HCT116 (cell line): ENCODE data around the gene PFKFB2. TPM values are rescaled to one million over a fixed set of nuclear protein-coding genes. Genes with fewer than 3 reads are reported as not detected.

Experiments used
- ATAC-seq: fragments of 200-7000 bp; cut with Tn5 transposase; 2 replicates; pipeline ENCODE4 v1.9.1; 2020; ENCODE audit warnings: mild to moderate bottlenecking, moderate library complexity
- BruUV-seq: library from RNA; stranded (reverse); fragments of 400-500 nt; replicated peaks from 2 replicates; lab custom pipeline; 2021; lab: Mats Ljungman, UMichigan
- CTCF ChIA-PET: fragments of 300-600 bp; sonication (Branson Sonifier 250); formaldehyde crosslinking; loops from one replicate; lab custom pipeline; 2021; ENCODE audit warnings: antibody characterized with exemption; lab: Charles Lee
- POLR2A ChIA-PET: fragments of 300-600, 350-600 bp; sonication (Branson Sonifier 250); formaldehyde crosslinking; loops from one replicate; lab custom pipeline; 2021; ENCODE audit warnings: antibody characterized with exemption; lab: Charles Lee
- RAD21 ChIA-PET, 2 experiments: fragments of 300-600 bp; sonication (Branson Sonifier 250); formaldehyde crosslinking; loops; one replicate each; lab custom pipeline; 2023; ENCODE audit warnings: low total read pairs in 2 of 2; ENCODE audit not compliant: uncharacterized antibody in 2 of 2, unreplicated experiment in 2 of 2, low non-redundant PET in 1 of 2; lab: Charles Lee
- DNase-seq: peaks from one replicate; pipeline ENCODE4 v3.0.0-alpha.2; 2010; ENCODE audit warnings: low read depth, low spot score
- H2AFZ ChIP-seq: fragments of 200-600 bp; shearing (Covaris generic), sonication (generic); 2 replicates; pipeline ENCODE4 v1.6.1; 2017; ENCODE audit warnings: low read depth, mixed run types, mixed read lengths, antibody characterized with exemption, low read length; ENCODE audit not compliant: poor library complexity, severe bottlenecking
- H3K27ac ChIP-seq: 2 replicates; pipeline ENCODE4 v1.5.1; 2012; ENCODE audit warnings: low read depth, low read length
- H3K27me3 ChIP-seq: fragments of 200-600 bp; sonication (generic); 2 replicates; pipeline ENCODE4 v1.6.1; 2016; ENCODE audit warnings: mixed run types, low read length, mixed read lengths; ENCODE audit not compliant: insufficient read depth
- H3K36me3 ChIP-seq, 2 experiments: fragments of 200-500 bp in 1 of 2; fragments of 200-600 bp in 1 of 2; sonication (Bioruptor generic) in 1 of 2; sonication (generic) in 1 of 2; 2 replicates each; pipeline versions ENCODE4 v1.5.1 to v1.6.1; 2014 to 2016; ENCODE audit warnings: low read length in 2 of 2, inconsistent platforms in 1 of 2, mixed read lengths in 1 of 2, mixed run types in 1 of 2; ENCODE audit not compliant: insufficient read depth in 2 of 2, control insufficient read depth in 1 of 2
- H3K4me1 ChIP-seq, 2 experiments: fragments of 200-600 bp in 1 of 2; sonication (generic) in 1 of 2; 2 replicates each; pipeline versions ENCODE4 v1.5.1 to v1.6.1; 2012 to 2017; ENCODE audit warnings: low read length in 2 of 2, inconsistent platforms in 1 of 2, mild to moderate bottlenecking in 1 of 2, mixed read lengths in 1 of 2, mixed run types in 1 of 2, moderate library complexity in 1 of 2; ENCODE audit not compliant: insufficient read depth in 2 of 2, control insufficient read depth in 1 of 2
- H3K4me2 ChIP-seq: fragments of 200-600 bp; sonication (generic); 2 replicates; pipeline ENCODE4 v1.6.1; 2017; ENCODE audit warnings: mixed run types, low read length, mixed read lengths
- H3K4me3 ChIP-seq, 2 experiments: fragments of 200-600 bp in 1 of 2; sonication (generic) in 1 of 2; replicated peaks in 1 of 2; 2 replicates each; pipeline ENCODE4 v1.5.1; 2011 to 2016; ENCODE audit warnings: low read length in 2 of 2, control low read depth in 1 of 2, low read depth in 1 of 2, mild to moderate bottlenecking in 1 of 2, mixed read lengths in 1 of 2, mixed run types in 1 of 2
- H3K79me2 ChIP-seq: fragments of 200-600 bp; sonication (generic); 2 replicates; pipeline ENCODE4 v1.6.1; 2017; ENCODE audit warnings: mild to moderate bottlenecking, mixed run types, low read length, moderate library complexity, mixed read lengths; ENCODE audit not compliant: insufficient read depth
- H3K9ac ChIP-seq: fragments of 200-600 bp; sonication (generic); 2 replicates; pipeline ENCODE4 v1.6.1; 2016; ENCODE audit warnings: low read length, mixed read lengths
- H3K9me2 ChIP-seq: fragments of 200-600 bp; sonication (generic), shearing (Covaris generic); 2 replicates; pipeline ENCODE4 v1.6.1; 2017; ENCODE audit warnings: mixed run types, mild to moderate bottlenecking, moderate library complexity; ENCODE audit not compliant: insufficient read depth
- H3K9me3 ChIP-seq, 2 experiments: fragments of 200-500 bp in 1 of 2; fragments of 200-600 bp in 1 of 2; sonication (Bioruptor generic) in 1 of 2; sonication (generic) in 1 of 2; 2 replicates each; pipeline ENCODE4 v1.6.1; 2014 to 2017; ENCODE audit warnings: low read length in 2 of 2, mixed read lengths in 2 of 2, inconsistent platforms in 1 of 2, low read depth in 1 of 2, mild to moderate bottlenecking in 1 of 2, mixed run types in 1 of 2, moderate library complexity in 1 of 2; ENCODE audit not compliant: control insufficient read depth in 1 of 2, insufficient read depth in 1 of 2
- H4K20me1 ChIP-seq: fragments of 200-600 bp; sonication (generic), shearing (Covaris generic); 2 replicates; pipeline ENCODE4 v1.6.1; 2017; ENCODE audit warnings: mixed run types, mild to moderate bottlenecking, moderate library complexity; ENCODE audit not compliant: insufficient read depth
- CBX3 ChIP-seq: IDR thresholded peaks from 2 replicates; pipeline ENCODE4 v1.6.1; 2012; ENCODE audit warnings: low read depth
- CEBPB ChIP-seq: IDR thresholded peaks from 2 replicates; pipeline ENCODE4 v1.6.1; 2012; ENCODE audit warnings: low read depth
- ELF1 ChIP-seq: IDR thresholded peaks from 2 replicates; pipeline ENCODE4 v1.6.1; 2012; ENCODE audit warnings: low read depth, borderline replicate concordance
- EZH2 ChIP-seq: fragments of 200-600 bp; sonication (generic); IDR thresholded peaks from 2 replicates; pipeline ENCODE4 v1.6.1; 2017; ENCODE audit warnings: antibody characterized with exemption, mixed run types
- EZH2phosphoT487 ChIP-seq: fragments of 200-600 bp; IDR thresholded peaks from 2 replicates; pipeline ENCODE4 v1.6.1; 2018; ENCODE audit warnings: antibody characterized with exemption, borderline replicate concordance
- JUND ChIP-seq: IDR thresholded peaks from 2 replicates; pipeline ENCODE4 v1.6.1; 2012
- POLR2AphosphoS5 ChIP-seq: IDR thresholded peaks from 2 replicates; pipeline ENCODE4 v1.6.1; 2011; ENCODE audit warnings: mild to moderate bottlenecking, low read depth, low read length, moderate library complexity
- RAD21 ChIP-seq: IDR thresholded peaks from 2 replicates; pipeline ENCODE4 v1.6.1; 2012; ENCODE audit warnings: low read depth, mild to moderate bottlenecking
- SP1 ChIP-seq: IDR thresholded peaks from 2 replicates; pipeline ENCODE4 v1.6.1; 2012; ENCODE audit warnings: low read depth
- SRF ChIP-seq: IDR thresholded peaks from 2 replicates; pipeline ENCODE4 v1.6.1; 2012; ENCODE audit warnings: low read depth
- TCF7L2 ChIP-seq: IDR thresholded peaks from 2 replicates; pipeline ENCODE4 v1.7.0; 2011; ENCODE audit warnings: borderline replicate concordance, inconsistent platforms; ENCODE audit not compliant: insufficient read depth, insufficient read length; ENCODE audit errors: extremely low read depth
- YY1 ChIP-seq: IDR thresholded peaks from 2 replicates; pipeline ENCODE4 v1.6.1; 2011; ENCODE audit warnings: low read length, low read depth, moderate library complexity, mild to moderate bottlenecking; ENCODE audit not compliant: insufficient replicate concordance; ENCODE audit errors: extremely low read depth
- ZFX ChIP-seq: fragments of 450-650 bp; IDR thresholded peaks from 2 replicates; pipeline ENCODE4 v1.6.1; 2017
- ZNF274 ChIP-seq: fragments of 200-500 bp; sonication (Bioruptor generic); IDR thresholded peaks from 2 replicates; pipeline ENCODE4 v1.6.1; 2014; ENCODE audit warnings: mild to moderate bottlenecking, low read depth, low read length, inconsistent platforms
- intact Hi-C: fragments of 100-400 bp; cut with micrococcal nuclease; formaldehyde crosslinking; loops from 2 replicates; pipeline ENCODE4 v1.10.0; 2022
- total RNA-seq: library from RNA; stranded (reverse); gene quantifications from one replicate; pipeline ENCODE4 v1.2.1, GENCODE V29; 2021; ENCODE audit not compliant: unreplicated experiment
- TF ChIP-seq, protein P1 (sequence below): IDR thresholded peaks from 2 replicates; pipeline ENCODE4 v1.6.1; 2012
- TF ChIP-seq, protein P2 (sequence below), 3 experiments: fragments of 200-600 bp in 1 of 3; sonication (generic) in 1 of 3; IDR thresholded peaks in 2 of 3; conservative IDR thresholded peaks in 1 of 3; 2 replicates each; pipeline ENCODE4 v1.5.1; 2012 to 2017; ENCODE audit warnings: low read depth in 2 of 3, low read length in 2 of 3, antibody characterized with exemption in 1 of 3, borderline replicate concordance in 1 of 3, control low read depth in 1 of 3, mild to moderate bottlenecking in 1 of 3, mixed read lengths in 1 of 3, mixed run types in 1 of 3, moderate library complexity in 1 of 3; ENCODE audit not compliant: insufficient read depth in 1 of 3

PFKFB2 gene
- total RNA-seq, 1 experiment from 2014 or later, result 13.9 TPM

DNA sequence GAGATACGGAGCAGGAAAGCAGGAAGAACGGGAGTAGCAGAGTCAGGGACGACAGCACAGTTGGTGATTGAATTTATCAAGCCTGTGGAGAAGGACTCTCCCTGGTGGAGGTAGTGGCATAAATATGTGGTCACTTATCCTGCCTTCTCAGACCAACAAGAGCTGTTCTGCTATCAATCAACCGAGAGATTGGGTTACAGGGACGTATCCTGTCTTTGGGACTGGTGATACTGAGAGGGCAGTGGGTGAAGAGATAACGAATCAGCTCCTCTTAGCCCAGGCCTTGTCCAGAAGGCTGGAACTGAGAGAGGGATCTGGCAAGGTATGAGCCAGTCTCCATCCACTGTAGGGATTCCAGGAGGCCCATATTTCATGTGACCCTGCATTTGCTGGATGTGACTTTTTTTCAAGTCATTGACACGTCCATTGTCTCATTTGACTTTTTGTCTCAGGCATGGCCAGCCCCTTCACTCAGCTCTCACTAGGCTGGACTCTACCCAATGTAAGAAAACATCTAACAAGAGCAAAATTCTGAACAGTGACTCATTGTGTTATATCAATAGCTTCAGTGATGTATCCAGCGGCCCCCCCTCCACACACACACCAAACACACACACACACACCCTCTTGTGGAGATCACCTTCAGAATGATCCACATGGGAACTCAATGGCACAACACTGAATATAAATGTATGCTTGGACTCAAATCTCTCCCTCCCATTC lies 31.8 kb upstream of the PFKFB2 start:
- H3K27ac ChIP-seq, result no peak overlapping the region
- CTCF ChIA-PET, result interaction anchor here (1.5 kb wide), 1 partner anchor 109 kb away, joined by 5 read pairs; no protein-coding TSS in a partner anchor
- TF ChIP-seq POLR2AphosphoS5, result no peak
- 0 out of 2 replicates have a peak, but pooled peaks have one; percentile 17 for TF ChIP-seq SP1

DNA sequence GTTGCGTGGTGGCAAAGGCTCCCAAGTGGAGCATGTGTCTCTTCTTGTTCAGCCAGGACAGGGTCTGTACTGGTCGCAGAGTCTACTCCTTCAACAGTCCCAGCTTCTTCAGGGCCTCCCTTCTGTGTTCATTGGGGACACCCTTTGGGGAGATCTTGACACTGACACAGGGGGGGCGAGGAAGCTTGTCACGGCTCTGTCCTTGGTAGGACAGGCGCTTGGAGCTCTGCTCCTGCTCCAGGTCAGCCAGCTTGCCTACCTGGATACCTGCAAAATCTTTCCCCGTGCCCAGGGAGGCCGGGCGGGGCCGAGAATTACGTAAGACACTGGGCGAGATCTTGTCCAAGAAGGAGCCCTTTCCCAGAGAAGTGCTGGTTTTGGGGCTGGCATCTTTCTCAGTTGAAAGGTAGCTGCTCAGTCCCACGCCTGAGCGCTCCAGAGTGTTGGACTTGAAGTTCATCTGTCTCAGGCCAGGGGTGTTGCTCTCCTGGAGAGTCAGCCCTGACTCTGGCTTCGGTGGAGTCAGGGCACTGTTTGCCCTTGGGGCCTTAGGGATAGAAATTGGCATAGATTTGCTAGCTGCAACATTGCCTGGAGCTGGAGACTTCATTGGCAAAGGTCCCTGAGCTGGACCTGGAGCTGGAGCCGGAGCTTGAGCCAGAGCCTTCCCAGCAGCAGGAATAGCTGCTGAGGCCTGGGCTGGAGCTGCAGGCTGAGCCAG lies 31.0 kb upstream of the PFKFB2 start:
- no peak for DNase-seq
- Histone ChIP-seq H3K9ac (peak overlapping the region; percentile 54), H3K36me3 (no peaks in the 10 kb centered on the region; a peak in 1 of 4 replicates), H3K79me2 (no peaks in the 10 kb centered on the region), H3K4me2 (peak overlapping the region; percentile 72), H2AFZ (no peak overlapping the region), H3K27me3 (no peaks in the 10 kb centered on the region), H3K9me3 (no peaks in the 10 kb centered on the region), H3K27ac (no peak overlapping the region)
- intact Hi-C loops, result no loop called here
- BruUV-seq, result no TSS peak
- POLR2A ChIA-PET, result interaction anchor here (1.2 to 1.4 kb wide), 2 partner anchors 10 to 11 kb away, joined by 4 to 6 read pairs; partner anchors contain the start of gene C1orf116
- TF ChIP-seq ZFX (no peak), SP1 (no peak), ELF1 (no peak), CEBPB (no peak), TCF7L2 (no peak), CBX3 (no peak; the same call in 1 of the 2 replicates), EZH2phosphoT487 (no peak), POLR2AphosphoS5 (no peak), ZNF274 (no peak), YY1 (no peak), RAD21 (no peak), SRF (no peak), JUND (no peak), EZH2 (no peak)
- TF ChIP-seq, protein P1, sequence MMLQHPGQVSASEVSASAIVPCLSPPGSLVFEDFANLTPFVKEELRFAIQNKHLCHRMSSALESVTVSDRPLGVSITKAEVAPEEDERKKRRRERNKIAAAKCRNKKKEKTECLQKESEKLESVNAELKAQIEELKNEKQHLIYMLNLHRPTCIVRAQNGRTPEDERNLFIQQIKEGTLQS, result no peak
- TF ChIP-seq, protein P2, sequence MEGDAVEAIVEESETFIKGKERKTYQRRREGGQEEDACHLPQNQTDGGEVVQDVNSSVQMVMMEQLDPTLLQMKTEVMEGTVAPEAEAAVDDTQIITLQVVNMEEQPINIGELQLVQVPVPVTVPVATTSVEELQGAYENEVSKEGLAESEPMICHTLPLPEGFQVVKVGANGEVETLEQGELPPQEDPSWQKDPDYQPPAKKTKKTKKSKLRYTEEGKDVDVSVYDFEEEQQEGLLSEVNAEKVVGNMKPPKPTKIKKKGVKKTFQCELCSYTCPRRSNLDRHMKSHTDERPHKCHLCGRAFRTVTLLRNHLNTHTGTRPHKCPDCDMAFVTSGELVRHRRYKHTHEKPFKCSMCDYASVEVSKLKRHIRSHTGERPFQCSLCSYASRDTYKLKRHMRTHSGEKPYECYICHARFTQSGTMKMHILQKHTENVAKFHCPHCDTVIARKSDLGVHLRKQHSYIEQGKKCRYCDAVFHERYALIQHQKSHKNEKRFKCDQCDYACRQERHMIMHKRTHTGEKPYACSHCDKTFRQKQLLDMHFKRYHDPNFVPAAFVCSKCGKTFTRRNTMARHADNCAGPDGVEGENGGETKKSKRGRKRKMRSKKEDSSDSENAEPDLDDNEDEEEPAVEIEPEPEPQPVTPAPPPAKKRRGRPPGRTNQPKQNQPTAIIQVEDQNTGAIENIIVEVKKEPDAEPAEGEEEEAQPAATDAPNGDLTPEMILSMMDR (IDR thresholded peaks at IDR 0.05 in 2 of 3, conservative IDR thresholded peaks at IDR 0.05 in 1 of 3; ENCODE audit: borderline replicate concordance in 1 of 3, insufficient read depth in 1 of 3, low read depth in 2 of 3, low read length in 2 of 3), result no peak
- TF ChIP-seq, all 23 proteins: peak for 0
- ATAC-seq, result no peak
- Histone ChIP-seq H3K9me2 (no peaks in the 10 kb centered on the region), H3K4me1 (peaks cover 35 to 90% of the 10 kb centered on the region in 2 experiments), H3K4me3 (no peak overlapping the region), H4K20me1 (no peaks in the 10 kb centered on the region)
- RAD21 ChIA-PET, result no interaction called here
- CTCF ChIA-PET, result interaction anchor here (1.0 kb wide), 1 partner anchor 10 kb away, joined by 3 read pairs; the partner anchor contains the start of gene C1orf116

More for the DNA sequence above, 31.8 kb upstream of the PFKFB2 start:
- no peak overlapping the region for H3K4me3 ChIP-seq
- H3K79me2 ChIP-seq, result no peaks in the 10 kb centered on the region
- peak overlapping the region; percentile 72 for H3K4me2 ChIP-seq
- no peaks in the 10 kb centered on the region for H3K9me3 ChIP-seq
- RAD21 ChIA-PET, result no interaction called here
- DNase-seq (no peak), ATAC-seq (peak; percentile 17)
- BruUV-seq, result no TSS peak
- peaks cover 27 to 84% of the 10 kb centered on the region in 2 experiments for H3K4me1 ChIP-seq
- H3K9me2 ChIP-seq, result no peaks in the 10 kb centered on the region
- peak overlapping the region; percentile 54 for H3K9ac ChIP-seq
- no peaks in the 10 kb centered on the region; a peak in 1 of 4 replicates for H3K36me3 ChIP-seq
- H2AFZ ChIP-seq, result no peak overlapping the region
- H4K20me1 ChIP-seq, result no peaks in the 10 kb centered on the region
- intact Hi-C loops, result no loop called here
- H3K27me3 ChIP-seq, result no peaks in the 10 kb centered on the region
- POLR2A ChIA-PET, result interaction anchor here (1.4 kb wide), 1 partner anchor 10 kb away, joined by 4 read pairs; no protein-coding TSS in a partner anchor
